Nephron progenitor cell (in vitro differentiated cells): ENCODE measurements around the gene MED9.

Experiments used
- DNase-seq: peaks from one replicate; pipeline ENCODE4 v3.0.0; 2021
- H3K27ac Mint-ChIP-seq: 2 replicates; pipeline ENCODE4 v1.8.0; 2021; ENCODE audit warnings: mild to moderate bottlenecking, moderate library complexity, mixed read lengths
- H3K27me3 Mint-ChIP-seq: 2 replicates; pipeline ENCODE4 v1.8.0; 2021; ENCODE audit warnings: mild to moderate bottlenecking, low read depth, mixed read lengths; ENCODE audit not compliant: poor library complexity
- H3K36me3 Mint-ChIP-seq: 2 replicates; pipeline ENCODE4 v1.8.0; 2021; ENCODE audit warnings: low read depth, mixed read lengths
- H3K4me1 Mint-ChIP-seq: 2 replicates; pipeline ENCODE4 v1.8.0; 2021; ENCODE audit warnings: mixed read lengths
- H3K4me3 Mint-ChIP-seq: 2 replicates; pipeline ENCODE4 v1.8.0; 2021; ENCODE audit warnings: mild to moderate bottlenecking, moderate library complexity, mixed read lengths
- H3K9me3 Mint-ChIP-seq: 2 replicates; pipeline ENCODE4 v1.8.0; 2021; ENCODE audit warnings: mild to moderate bottlenecking, moderate library complexity, mixed read lengths
- TF ChIP-seq, protein P1 (sequence below): fragments of 200-600 bp; sonication (generic); IDR thresholded peaks from 2 replicates; pipeline ENCODE4 v1.5.0; 2021; ENCODE audit warnings: antibody characterized with exemption

MED9 gene

GRCh38 chr17:17509601-17510425 is 33.0 kb downstream of the MED9 start:
- H3K27ac Mint-ChIP-seq: peak overlapping the region; percentile 71
- no peak for DNase-seq
- peaks cover 20% of the 10 kb centered on the region for H3K4me1 Mint-ChIP-seq
- H3K4me3 Mint-ChIP-seq: no peak overlapping the region
- H3K36me3 Mint-ChIP-seq: no peaks in the 10 kb centered on the region
- TF ChIP-seq, protein P1, sequence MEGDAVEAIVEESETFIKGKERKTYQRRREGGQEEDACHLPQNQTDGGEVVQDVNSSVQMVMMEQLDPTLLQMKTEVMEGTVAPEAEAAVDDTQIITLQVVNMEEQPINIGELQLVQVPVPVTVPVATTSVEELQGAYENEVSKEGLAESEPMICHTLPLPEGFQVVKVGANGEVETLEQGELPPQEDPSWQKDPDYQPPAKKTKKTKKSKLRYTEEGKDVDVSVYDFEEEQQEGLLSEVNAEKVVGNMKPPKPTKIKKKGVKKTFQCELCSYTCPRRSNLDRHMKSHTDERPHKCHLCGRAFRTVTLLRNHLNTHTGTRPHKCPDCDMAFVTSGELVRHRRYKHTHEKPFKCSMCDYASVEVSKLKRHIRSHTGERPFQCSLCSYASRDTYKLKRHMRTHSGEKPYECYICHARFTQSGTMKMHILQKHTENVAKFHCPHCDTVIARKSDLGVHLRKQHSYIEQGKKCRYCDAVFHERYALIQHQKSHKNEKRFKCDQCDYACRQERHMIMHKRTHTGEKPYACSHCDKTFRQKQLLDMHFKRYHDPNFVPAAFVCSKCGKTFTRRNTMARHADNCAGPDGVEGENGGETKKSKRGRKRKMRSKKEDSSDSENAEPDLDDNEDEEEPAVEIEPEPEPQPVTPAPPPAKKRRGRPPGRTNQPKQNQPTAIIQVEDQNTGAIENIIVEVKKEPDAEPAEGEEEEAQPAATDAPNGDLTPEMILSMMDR: no peak
- H3K9me3 Mint-ChIP-seq: no peaks in the 10 kb centered on the region
- no peaks in the 10 kb centered on the region for H3K27me3 Mint-ChIP-seq

DNA sequence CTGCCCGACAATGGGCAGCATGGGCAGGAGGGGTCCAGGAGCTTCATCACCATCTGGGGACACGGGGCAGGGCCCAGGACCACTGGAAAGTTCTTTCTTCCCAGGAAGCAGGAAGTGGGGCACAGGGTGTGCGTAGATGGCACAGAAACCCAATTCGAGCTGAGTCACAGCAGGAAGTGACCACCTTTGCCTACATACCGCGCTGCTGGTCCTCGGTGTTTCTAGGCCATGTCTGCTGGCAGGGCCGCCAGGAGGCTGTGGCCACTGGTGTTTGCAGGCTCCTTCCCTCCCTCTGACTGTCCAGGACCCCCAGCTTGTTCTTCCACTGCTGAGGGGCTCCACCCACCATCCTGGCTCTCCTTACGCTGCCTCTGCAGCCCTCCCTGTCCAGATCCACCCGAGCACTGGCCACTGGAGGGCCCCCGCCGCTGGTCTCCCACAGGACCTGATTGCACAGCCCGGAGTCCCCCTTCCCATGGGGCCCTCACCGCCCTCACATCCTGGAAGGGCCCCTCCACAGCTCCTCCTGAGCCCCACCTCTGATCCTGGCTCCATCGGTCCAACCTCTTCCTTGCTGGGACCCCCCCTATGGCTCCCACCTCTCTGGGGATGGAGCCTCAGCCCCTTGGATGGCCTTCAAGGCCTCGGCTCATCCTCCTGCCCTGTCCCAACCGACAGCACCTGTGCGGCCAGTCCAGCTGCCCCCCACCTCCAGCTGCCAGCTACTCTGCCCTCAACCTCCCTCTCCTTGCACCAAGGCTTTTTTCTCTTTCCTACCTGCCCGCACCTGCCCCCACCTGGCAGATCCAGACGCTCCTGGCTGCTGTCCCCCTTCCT is 33.9 kb downstream of the MED9 start:
- DNase-seq: no peak
- no peak overlapping the region for H3K27ac Mint-ChIP-seq
- H3K36me3 Mint-ChIP-seq: no peaks in the 10 kb centered on the region
- no peaks in the 10 kb centered on the region for H3K9me3 Mint-ChIP-seq
- TF ChIP-seq, protein P1: no peak
- H3K27me3 Mint-ChIP-seq: no peaks in the 10 kb centered on the region
- H3K4me1 Mint-ChIP-seq: peaks cover 28% of the 10 kb centered on the region
- H3K4me3 Mint-ChIP-seq: no peak overlapping the region

GRCh38 chr17:17511293-17511741 is 34.5 kb downstream of the MED9 start:
- Mint-ChIP-seq H3K4me1 (peaks cover 35% of the 10 kb centered on the region), H3K4me3 (no peak overlapping the region), H3K27ac (no peak overlapping the region), H3K9me3 (no peaks in the 10 kb centered on the region), H3K36me3 (no peaks in the 10 kb centered on the region), H3K27me3 (no peaks in the 10 kb centered on the region)
- no peak for DNase-seq
- TF ChIP-seq, protein P1: no peak

- no peak overlapping the region for H3K4me3 Mint-ChIP-seq
- no peaks in the 10 kb centered on the region for H3K9me3 Mint-ChIP-seq
- no peaks in the 10 kb centered on the region for H3K27me3 Mint-ChIP-seq
- H3K27ac Mint-ChIP-seq: no peak overlapping the region
- no peak for DNase-seq
- peaks cover 43% of the 10 kb centered on the region for H3K4me1 Mint-ChIP-seq
- no peaks in the 10 kb centered on the region for H3K36me3 Mint-ChIP-seq
- TF ChIP-seq, protein P1: no peak
Measured at GRCh38 chr17:17511881-17512858, 35.4 kb downstream of the MED9 start.

DNA sequence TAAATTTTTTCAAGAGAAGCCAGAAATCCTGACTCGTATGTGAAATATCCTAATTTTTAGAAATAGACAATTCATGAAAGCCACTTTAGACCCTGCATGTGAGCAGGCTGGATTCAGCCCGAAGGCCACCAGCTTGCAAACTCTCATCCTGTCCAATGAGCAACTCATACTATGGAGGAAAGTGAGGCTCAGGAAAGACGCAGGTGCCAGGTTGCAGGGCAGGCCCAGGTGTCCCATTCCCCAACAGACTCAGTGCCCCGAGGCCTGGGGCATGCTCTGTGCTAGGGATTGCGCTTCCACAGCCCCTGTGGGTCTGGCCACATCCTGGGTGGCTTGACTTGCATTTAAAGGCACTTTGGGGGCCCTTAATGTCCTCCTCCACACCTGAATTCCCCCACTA is 36.1 kb downstream of the MED9 start:
- no peaks in the 10 kb centered on the region for H3K36me3 Mint-ChIP-seq
- H3K27me3 Mint-ChIP-seq: no peaks in the 10 kb centered on the region
- H3K4me1 Mint-ChIP-seq: peaks cover 50% of the 10 kb centered on the region
- no peaks in the 10 kb centered on the region for H3K9me3 Mint-ChIP-seq
- TF ChIP-seq, protein P1: no peak
- no peak for DNase-seq
- H3K27ac Mint-ChIP-seq: no peak overlapping the region
- H3K4me3 Mint-ChIP-seq: no peak overlapping the region
